Urothelium cell line (cell line): ENCODE results near the gene ANK3.

Experiments
- DNase-seq: peaks from one replicate; pipeline ENCODE4 v3.0.0; 2011; ENCODE audit warnings: low spot score, mixed read lengths
- FAIRE-seq: peaks from 2 replicates; lab custom pipeline; 2011; peaks lifted over from hg19 to GRCh38; lab: Jason Lieb, UNC

Gene ANK3

GRCh38 chr10:60389413-60390025, at the start of gene ANK3:
ANK3 (minus strand) TSS chr10:60389875; CDS start chr10:60389538, 337 bp downstream.
- no peak for DNase-seq

GRCh38 chr10:60434418-60435046, 44.9 kb upstream of the ANK3 start:
- FAIRE-seq (no peak), DNase-seq (peak; percentile 60)

More at GRCh38 chr10:60389413-60390025, at the start of gene ANK3:
- FAIRE-seq = no peak

GRCh38 chr10:60433684-60434083, 44.0 kb upstream of the ANK3 start:
- DNase-seq (no peak), FAIRE-seq (no peak)

- no peak for DNase-seq
- FAIRE-seq = no peak
Measured at GRCh38 chr10:60430836-60431597, 41.3 kb upstream of the ANK3 start.

- DNase-seq (no peak), FAIRE-seq (peak; percentile 9)
Measured at GRCh38 chr10:60430017-60430416, 40.3 kb upstream of the ANK3 start.

- DNase-seq (no peak), FAIRE-seq (no peak)
Measured at GRCh38 chr10:60429084-60429849, 39.6 kb upstream of the ANK3 start.

GRCh38 chr10:60428387-60428737, 38.7 kb upstream of the ANK3 start:
- FAIRE-seq (no peak), DNase-seq (no peak)

GRCh38 chr10:60427709-60428386, 38.2 kb upstream of the ANK3 start:
- DNase-seq = no peak
- FAIRE-seq = peak; percentile 35

GRCh38 chr10:60427148-60427547, 37.5 kb upstream of the ANK3 start:
- DNase-seq (no peak), FAIRE-seq (no peak)

- FAIRE-seq = no peak
- peak; percentile 40 for DNase-seq
Measured at GRCh38 chr10:60426425-60426824, 36.8 kb upstream of the ANK3 start.

GRCh38 chr10:60425392-60426110, 35.9 kb upstream of the ANK3 start:
- DNase-seq (no peak), FAIRE-seq (no peak)

GRCh38 chr10:60424971-60425370, 35.3 kb upstream of the ANK3 start:
- peak; percentile 68 for FAIRE-seq

GRCh38 chr10:60423920-60424319, 34.2 kb upstream of the ANK3 start:
- DNase-seq (no peak), FAIRE-seq (no peak)

More at GRCh38 chr10:60424971-60425370, 35.3 kb upstream of the ANK3 start:
- DNase-seq = no peak

GRCh38 chr10:60422809-60423208, 33.1 kb upstream of the ANK3 start:
- DNase-seq (no peak), FAIRE-seq (no peak)

- no peak for DNase-seq
- FAIRE-seq = no peak
Measured at GRCh38 chr10:60420991-60421894, 31.6 kb upstream of the ANK3 start.

- DNase-seq (no peak), FAIRE-seq (no peak)
Measured at GRCh38 chr10:60419249-60419648, 29.6 kb upstream of the ANK3 start.

GRCh38 chr10:60417901-60418300, 28.2 kb upstream of the ANK3 start:
- peak; percentile 21 for DNase-seq
- peak; percentile 44 for FAIRE-seq

- FAIRE-seq (no peak), DNase-seq (no peak)
Measured at GRCh38 chr10:60417024-60417423, 27.3 kb upstream of the ANK3 start.
